Breast epithelium (tissue), 3 donors: ENCODE data around the gene C1QB.

Experiments used
- POLR2A ChIP-seq: fragments of 450-650 bp; IDR thresholded peaks from one replicate; pipeline ENCODE4 v1.6.1; 2016; ENCODE audit warnings: antibody characterized with exemption, mild to moderate bottlenecking, moderate library complexity
- TF ChIP-seq, protein P1 (sequence below), 3 donors: fragments of 450-650 bp; IDR thresholded peaks; one replicate each; pipeline ENCODE4 v1.5.1; 2016 to 2017; ENCODE audit warnings: antibody characterized with exemption in 3 of 3, mild to moderate bottlenecking in 3 of 3, moderate library complexity in 3 of 3

- TF ChIP-seq, protein P1, sequence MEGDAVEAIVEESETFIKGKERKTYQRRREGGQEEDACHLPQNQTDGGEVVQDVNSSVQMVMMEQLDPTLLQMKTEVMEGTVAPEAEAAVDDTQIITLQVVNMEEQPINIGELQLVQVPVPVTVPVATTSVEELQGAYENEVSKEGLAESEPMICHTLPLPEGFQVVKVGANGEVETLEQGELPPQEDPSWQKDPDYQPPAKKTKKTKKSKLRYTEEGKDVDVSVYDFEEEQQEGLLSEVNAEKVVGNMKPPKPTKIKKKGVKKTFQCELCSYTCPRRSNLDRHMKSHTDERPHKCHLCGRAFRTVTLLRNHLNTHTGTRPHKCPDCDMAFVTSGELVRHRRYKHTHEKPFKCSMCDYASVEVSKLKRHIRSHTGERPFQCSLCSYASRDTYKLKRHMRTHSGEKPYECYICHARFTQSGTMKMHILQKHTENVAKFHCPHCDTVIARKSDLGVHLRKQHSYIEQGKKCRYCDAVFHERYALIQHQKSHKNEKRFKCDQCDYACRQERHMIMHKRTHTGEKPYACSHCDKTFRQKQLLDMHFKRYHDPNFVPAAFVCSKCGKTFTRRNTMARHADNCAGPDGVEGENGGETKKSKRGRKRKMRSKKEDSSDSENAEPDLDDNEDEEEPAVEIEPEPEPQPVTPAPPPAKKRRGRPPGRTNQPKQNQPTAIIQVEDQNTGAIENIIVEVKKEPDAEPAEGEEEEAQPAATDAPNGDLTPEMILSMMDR (IDR thresholded peaks at IDR 0.05), result no peak
- no peak for TF ChIP-seq POLR2A
These were observed 5.5 kb downstream of the C1QB start for GRCh38 chr1:22658385-22659163.
